ENCODE measurements around the gene CTBP2.

The CTBP2 gene

DNA sequence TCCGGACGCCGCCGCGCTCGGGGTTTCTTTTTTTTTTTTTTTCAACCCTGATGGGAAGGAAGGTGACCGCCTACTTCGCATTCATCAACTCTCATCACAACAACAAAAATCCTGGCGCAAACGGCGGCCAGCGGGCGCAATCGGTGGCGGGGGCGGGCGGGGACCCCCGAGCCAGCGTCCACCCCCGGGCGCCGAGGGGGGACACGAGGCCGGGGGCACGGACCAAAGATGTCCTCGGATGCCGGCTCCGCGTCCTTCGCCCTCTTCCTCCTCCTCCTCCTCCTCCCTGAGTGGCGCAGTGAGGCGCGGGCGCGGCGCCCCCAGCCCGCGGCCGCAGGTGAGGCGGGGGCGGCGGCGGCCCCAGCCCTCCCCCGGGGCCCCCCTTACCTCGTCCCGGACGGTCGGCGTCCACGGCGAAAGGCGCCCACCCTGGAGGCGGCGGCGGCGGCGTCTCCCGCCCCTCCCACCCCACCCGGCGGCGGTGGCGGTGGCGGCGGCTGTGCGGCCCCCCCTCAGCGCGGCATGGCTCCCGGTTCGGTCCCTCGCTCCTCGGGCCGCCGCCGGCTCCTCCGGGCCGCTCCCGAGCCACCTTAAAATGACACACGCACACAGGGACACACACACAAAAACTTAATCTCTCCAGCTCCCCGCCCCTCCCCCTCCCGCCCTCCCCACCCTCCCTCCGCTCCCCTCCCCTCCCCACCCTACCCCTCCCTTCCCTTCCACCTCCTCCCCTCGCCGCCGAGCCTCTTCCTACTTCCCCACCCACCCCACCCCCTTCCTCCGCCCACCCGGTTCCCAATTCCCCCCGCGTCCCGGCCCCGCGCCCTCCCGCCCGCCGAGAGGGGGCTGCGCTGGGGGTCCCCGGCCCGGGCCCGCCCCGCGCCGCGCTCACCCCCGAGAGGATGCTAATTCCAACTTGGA is at the start of gene CTBP2:
TSS of gene CTBP2 (minus strand) at position 632 of the 924 bp plus-strand sequence.
- DNase-seq = no peak

DNA sequence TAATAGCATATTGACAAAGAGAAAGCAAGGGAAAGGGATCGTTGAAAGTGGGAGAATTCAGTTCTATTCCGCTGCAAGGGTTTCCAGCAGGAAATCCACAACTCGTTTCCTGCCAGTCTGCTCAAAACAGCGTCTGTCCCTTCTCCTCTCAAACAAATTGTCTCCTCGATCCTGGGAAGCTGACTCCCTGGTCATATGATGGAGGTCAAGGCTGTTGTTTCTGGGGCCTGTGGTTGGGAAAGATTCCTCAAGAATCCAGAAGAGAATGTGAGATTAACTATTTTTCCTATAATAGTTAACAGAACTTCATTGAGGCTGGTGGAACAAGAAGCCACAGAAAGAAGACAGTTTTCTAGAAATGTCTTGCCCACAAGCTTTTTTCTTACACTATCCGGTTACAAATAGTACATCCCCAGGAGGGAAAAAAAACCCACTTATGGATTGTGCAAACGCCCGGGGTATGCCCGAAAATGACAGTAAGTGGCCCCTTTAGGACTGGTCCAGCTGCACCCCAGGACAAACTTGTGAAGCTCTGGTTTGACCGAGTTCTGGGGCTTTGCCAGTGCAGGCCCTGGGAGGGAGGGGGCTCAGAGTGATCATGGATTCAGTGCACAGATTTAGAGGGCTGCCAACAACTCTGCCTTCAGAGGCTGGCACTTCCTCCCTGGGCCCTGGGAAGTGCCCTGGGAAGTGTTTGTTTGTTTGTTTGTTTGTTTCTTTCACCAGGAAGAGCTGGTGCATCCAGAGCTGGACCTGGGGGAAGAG is 49.4 kb upstream of the CTBP2 start:
- DNase-seq = no peak

DNA sequence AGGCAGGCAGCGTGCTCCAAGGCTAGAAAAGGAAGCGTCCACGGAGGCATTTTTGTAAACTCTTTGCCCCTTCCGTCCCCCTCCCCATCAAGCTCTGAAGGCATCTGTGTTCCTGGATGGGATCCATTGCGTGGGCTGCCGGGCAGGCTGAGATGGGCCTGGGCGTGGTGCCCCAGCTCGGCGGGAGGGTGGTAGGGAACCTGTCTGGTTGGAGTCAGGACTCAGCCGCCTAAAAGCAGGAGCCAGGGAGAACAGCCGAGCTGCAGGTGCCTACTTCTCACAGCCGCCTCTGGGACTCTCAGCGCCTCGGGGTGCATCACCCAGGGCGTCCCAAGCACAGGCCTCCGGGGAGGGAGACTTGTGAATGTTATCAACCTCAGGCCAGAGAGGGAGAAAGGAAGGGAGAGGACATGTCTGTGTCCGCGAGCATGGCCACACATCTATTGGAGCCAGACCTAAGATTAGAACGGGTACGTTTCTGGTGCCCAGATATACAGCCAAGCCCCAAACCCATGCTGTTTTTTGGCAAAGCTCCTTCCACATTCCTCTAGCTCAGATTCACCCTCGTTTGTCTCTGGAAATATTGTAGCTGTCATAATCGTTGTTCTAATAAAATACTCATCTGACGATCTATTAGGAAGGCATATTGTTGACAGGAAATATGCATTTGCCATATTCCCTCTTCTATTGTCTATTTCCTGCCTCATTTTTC is 48.6 kb upstream of the CTBP2 start:
- no peak for DNase-seq

DNA sequence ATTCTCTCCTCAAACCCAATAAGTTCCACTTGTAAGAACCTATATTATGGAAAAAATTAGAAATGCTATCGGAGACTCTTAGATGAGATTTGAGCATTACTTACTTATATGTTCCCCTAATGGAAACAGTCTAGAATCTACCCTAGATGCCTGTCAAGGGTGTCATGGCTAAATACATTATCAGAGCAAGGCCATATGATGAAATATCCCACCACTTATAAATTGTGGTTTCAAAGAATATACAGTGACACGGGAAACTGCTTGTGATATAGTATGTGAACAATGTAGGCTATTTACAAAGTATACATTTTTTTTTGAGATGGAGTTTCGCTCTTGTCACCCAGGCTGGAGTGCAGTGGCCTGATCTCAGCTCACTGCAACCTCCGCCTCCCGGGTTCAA is 46.3 kb upstream of the CTBP2 start:
- DNase-seq = no peak

DNA sequence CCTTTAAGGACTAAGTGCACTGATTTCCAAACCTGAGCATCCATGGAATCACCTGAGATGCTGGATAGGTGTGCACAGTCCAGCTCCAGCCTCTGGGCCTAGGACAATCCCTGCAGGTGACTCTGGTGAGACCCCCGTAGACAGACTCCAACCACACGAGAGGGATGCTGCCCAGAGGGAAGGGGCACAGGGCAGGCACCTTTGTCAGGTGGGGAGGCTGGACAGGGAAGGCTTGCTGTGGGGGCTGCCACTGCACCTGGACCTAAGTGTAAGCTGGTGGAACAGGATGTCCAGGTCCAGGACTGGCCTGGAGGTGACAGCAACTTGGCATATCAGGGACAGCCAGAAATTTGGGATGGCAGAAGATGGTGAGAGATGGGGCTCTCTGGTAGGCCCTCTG is 45.1 kb upstream of the CTBP2 start:
- DNase-seq = no peak

DNA sequence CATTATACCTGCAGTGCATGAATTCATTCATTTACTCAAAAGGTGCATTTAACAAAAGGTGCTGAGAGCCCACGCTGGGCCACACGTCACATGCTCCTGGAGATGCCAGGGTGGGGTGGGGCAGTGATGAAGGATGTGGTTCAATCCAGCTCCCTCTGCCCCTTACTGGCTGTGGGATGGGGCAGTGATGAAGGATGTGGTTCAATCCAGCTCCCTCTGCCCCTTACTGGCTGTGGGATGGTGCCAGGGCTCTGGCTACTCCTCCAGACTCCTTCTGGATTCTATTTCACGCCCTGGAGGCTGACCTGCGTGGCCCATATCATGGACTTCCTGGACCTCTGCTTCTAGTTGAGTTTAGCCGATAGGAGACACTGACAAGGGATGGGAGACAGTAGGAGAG is 44.0 kb upstream of the CTBP2 start:
- DNase-seq = no peak

DNA sequence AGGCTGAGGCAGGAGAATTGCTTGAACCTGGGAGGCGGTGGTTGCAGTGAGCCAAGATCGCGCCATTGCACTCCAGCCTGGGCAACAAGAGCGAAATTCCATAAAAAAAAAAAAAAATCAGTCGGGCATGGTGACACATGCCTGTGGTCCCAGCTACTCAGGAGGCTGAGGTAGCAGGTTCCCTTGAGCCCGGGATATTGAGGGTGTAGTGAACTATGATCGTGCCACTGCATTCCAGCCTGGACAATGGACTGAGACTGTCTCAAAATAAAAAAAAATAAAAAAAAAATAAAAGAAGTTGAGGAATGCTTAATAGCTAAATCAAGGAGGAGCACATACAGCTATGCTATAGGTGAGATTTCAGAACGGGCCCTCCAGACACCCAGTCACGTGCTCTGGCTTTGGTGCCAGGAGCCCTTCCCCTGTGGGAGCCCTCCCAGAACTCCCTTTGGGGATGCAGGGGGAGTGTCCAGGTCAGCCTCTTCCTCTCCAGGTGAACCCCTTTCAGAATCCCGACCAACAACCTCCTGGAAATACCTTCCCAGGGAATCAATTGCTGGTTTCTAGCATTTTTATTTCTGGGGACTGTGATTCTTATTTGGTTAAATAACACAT is 42.9 kb upstream of the CTBP2 start:
- no peak for DNase-seq

DNA sequence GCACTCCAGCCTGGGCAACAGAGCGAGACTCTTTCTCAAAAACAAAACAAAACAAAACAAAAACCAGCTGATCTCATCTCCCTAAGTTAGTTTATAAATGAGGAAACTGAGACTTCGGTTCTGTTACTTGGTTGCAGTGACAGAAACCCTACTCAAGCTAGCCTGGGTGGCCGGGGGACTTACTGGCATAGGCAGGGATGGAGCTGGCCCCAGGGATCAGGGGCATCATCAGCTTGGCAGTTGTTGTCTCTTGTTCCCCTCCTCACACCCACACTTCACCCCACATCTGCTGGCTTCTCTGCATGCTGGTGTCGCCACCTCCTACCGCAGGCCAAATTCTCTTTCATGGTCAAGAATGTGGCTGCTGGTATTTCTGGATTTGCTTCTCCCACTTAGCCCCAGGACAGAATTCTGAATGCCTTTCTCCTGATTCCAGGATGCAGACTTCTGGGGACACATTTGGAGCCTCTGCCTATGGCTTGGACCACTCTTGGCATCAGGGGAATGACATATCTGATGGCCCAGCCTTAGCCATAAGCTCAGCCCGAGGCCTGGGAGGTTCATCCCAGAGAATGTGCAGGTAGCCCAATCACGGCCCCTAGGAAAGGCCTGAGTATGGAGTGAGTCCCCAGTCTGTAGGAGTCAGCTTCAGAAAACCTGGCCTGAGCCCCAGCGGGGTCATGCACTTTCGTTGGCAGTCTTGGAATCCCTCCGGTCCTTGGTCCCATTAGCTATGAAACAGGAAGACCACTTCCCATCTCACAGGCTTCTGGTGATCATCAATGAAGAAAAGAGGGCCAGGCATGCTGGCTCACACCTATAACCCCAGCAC is 41.6 kb upstream of the CTBP2 start:
- no peak for DNase-seq

DNA sequence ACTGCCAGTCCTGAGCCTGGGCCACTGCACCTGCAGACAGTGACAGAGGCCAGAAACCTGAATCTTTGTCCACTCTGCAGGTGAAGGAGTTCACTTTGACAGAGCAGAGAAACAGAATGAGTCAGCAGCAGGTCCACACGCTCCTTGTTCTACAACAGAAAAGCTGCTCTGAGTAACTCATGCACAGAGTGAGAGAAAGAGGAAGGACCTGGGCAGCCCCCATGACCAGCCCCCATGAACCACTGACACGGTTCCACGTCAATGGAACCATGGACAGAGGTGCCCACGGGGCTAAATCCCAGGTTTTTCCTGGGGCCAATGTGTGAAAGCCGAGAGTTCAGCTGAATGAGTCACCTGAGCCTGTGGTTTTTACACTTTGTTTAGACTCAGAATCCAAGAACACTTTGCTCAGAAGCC is 40.8 kb upstream of the CTBP2 start:
- DNase-seq = no peak

DNA sequence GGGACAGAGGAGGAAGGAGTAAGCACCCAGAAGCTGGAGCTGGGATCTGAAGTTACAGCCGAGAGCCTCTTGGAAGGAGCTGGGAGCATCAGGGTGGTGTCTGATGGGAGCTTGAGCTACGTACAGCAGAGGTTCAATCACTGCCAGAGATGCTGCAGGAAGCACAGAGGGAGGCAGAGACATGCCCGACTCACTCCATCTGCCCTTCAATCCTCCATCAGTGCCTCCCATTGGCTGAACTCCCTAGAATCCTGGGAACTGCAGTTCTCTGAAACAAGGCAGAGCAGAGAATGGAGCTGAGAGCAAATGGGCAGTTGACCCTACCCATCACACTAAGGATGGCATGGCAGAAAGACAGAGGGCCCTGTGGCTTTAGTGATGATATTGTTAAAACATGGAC is 40.0 kb upstream of the CTBP2 start:
- DNase-seq = no peak

DNA sequence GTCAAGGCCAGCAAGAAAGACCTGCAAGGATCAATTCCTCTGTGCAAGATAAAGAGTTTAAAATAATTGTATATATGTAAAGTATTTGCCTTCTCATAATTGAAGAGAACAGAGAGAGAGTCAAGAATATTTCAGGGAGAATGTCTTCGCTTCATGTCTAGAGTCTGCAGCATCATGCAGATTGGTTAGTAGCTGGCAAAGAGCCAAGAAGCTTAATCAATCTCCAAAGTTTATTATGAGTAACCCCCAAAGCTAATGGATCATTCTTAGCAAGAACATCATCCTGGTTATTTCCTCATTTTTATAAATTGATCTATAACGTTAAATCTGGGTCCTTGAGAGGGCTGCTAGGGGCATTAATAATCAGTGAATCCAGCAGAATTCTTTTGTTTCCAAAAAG is 38.9 kb upstream of the CTBP2 start:
- DNase-seq = no peak

DNA sequence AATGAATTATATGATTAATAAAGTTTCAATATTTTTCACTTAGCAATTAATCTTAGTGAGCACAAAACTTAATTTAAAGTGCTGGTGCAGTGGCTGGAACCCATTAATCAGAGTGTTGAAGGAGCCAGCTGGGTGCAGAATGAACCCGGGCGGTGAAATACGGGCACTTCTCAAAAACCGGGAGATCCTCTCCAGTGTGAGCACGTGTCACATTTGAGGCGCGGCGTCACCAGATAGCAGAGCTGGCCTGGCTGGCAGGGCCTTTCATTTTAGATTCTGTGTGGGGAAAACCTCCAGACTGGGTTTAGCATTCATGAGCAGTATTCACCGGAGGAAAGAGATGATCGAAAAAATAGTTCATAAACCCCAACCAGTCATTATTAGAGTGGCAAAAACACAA is 34.5 kb upstream of the CTBP2 start:
- no peak for DNase-seq

DNA sequence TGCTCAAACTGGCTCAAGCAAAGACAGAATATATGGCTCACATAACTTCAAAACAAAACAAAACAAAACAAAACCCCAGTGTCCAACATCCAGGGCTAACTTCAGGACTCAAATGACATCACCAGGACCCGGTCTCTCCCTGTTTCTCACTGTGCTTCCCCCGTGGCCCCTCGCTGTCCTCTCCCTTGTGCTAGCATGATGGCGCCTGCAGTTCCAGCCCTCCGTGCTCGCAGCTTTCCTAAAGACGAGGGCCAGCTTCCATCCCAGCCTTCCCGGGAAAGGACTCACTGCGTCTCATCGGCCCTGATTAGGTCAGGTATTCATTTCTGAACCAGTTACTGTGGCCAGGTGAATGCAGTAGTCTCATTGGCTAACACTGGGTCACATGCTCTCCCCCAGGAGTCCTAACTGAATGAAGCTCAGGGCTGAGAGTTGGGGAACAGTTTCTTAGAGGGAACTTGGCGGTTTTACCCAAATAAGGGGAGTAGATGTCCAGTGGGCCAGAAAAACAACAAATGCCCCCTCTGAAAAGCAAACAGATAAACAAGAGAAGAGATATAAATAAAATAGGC is 33.0 kb upstream of the CTBP2 start:
- DNase-seq = no peak

DNA sequence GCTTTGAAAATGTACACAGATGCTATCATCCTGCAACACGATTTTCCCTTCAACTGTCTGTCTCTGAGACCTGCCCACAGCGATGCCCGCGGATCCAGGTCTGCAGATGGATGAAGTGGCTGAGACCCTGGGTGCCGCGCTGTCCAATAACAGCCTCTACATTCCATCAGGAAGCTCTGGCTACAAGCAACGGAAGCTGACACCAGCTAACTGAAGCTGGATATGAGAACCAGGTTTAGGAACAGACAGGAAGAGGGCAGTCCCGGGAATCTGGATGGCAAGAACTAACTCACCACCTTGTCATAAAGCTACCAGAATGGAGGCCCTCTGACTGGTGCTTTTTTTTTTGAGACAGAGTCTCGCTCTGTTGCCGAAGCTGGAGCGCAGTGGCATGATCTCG is 32.3 kb upstream of the CTBP2 start:
- no peak for DNase-seq

DNA sequence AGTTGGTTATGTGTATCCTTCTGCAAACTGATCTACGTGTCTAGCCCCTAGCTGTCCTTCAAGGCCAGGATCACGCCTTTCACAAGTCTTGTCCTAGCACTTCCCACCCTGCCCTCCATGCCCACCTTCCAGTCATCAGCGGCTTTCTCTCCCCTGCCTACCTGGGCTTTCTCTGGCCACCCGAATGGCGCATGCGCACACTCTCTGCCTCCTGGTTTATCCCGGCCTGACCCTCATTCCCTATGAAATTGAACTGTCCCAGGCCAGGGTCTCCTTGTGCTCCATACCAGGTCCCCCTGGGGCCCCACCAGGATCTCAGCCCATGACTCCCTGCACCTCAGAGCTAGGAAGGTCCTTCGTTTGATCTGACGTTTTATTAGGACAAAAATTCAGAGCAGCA is 31.6 kb upstream of the CTBP2 start:
- DNase-seq = no peak

DNA sequence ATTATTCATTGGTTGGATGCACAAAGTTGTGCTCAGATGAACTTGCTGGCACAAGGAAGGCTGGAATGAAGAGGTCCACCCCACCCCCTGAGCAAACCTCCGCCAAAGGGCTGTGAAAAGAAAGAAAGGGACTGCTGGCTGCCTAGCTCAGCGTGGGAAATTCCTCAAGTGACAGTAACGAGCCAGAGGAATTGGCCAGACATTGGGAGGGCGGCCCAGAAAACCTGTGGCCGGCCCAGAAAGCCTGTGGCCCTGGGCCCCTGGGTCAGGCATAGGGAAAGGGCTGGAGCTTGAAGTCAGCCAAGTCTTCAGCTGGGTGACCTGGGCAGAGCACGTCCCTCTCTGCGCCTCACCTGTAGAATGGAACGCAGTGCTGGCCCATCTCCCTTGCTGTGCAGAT is 30.6 kb upstream of the CTBP2 start:
- no peak for DNase-seq

DNA sequence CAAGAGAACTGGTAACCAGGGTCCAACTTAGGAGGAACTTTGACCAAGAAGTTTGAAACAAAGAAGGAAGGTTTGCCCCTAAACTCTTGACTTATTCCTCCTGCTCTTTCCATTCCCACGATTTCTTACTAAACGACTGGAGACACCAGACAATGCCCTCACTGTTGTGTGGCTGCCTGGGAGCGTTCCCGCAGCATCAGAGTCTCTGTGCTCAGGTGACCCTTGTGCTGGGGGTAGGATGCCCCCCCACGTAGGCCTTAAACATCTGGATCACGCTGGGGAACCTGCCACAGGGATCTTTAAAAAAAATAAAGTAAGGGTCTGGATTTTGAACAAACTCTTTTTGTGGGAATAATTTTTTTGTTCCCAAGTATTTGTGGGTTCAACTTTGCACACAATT is 30.1 kb upstream of the CTBP2 start:
- DNase-seq = no peak

DNA sequence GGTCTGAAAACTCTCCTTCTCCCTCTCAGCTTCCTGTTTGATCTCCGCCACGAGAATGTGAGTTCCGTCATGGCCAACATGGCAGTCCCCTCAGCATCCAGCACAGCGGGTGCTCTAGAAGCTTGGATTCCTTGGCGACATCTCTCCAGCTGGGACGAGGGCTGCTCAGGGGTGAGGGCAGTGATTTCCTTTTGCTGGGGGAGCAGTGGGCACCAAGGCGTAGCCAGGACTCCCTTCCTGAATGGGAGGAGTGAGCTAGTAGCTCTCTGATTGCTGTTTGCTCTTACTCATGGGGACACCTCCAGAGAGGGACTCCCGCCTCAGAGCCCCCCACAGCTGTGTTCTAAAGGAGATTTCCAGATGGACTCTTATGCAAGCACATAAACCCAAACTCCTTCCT is 28.8 kb upstream of the CTBP2 start:
- no peak for DNase-seq

DNA sequence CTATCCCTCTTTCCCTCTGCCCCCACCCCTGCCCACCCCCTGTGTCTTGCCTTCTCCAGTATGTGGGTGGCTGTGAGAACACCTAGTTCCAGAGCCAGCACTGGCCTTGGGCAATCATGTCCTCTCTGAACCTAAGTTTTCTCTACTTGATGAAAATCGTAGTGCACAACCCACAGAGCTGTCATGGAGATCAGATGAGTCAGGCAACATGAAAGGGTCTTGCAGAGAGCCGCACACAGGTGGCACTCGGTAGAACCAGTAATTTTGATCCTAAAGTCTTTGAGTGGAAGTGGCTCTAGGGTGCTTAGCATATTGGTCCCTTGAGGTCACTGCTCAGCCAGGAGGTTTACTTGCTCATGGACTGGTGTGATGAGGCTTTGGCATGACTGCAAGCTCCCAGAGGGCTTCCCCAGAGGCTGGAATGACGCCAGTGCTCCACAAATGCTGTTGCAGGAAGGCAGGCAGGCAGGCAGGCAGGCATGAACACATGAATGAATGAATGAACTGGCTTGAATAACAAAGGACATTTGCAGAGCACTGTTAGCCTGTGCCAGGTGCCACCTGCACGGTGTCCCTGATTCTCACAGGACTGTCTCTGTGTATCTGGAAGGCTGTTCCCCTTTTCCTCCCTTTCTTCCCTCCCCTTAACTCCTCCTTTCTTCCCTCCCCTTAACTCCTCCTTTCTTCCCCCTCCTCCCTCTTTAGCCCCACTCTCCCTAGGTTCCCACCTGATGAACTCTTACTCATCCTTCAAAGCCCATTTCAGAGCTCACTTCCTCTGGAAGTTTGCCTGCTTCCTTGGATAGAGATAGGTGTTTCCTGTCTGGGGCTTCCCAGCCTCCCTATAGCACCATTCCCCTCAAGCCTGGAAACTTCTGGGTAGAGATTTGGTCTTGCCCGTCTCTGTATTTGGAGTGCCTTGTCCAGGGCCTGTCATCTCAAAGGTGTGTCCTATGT is 27.2 kb upstream of the CTBP2 start:
- no peak for DNase-seq

DNA sequence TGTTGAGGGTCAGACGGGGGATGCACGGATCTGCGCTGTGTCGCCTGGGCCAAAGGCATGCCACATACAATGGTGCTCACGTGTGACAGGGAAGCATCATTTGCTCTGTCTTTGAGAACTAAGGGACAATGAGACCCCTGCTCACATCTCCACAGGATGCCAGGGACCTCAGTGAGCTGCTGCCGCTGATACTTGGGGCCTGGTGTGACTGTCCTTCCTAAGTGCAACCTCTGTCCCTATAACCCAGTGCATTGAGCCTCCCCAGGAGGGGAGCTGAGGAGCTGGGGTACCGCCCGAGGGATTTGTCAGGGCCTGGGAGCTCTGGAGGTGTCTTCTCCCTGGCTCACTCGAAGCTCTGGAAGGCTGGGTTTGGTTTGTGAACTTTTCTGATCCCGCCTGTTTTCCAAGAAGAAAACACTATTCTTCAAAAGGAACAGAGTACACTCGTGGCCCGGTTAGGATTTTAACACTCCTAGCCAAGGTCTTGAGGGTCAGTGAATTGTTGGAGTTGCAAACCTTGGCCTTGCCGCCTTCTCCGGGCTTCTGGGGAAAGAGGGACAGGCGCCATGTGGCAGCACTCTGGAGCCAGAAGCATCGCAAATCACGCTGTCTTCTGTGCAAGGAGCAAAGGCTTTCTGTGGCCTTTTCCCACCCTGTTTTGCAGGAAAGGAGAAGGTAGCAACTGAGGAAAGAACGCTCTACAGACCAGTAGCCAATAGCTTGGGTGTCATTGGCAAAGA is 26.2 kb upstream of the CTBP2 start:
- no peak for DNase-seq

All from CD4-positive, alpha-beta T cell treated with Interleukin-4 for 4 hours (primary cell).